BLaER1 (cell line): ENCODE data around the gene SCAPER.
A peak's percentile ranks its signal among the peaks of the same experiment; 100 is the strongest.
"Not testable (repeated sequence)": the region's sequence is repeated elsewhere in the genome, so short reads cannot be mapped to it uniquely, and the experiment has no call there.

Experiments used
- H3K27ac ChIP-seq: shearing (Covaris generic); formaldehyde crosslinking; 2 replicates; pipeline ENCODE4 v1.8.1; 2022
- H3K27me3 ChIP-seq: shearing (Covaris generic); formaldehyde crosslinking; 2 replicates; pipeline ENCODE4 v1.8.1; 2022
- H3K36me3 ChIP-seq: shearing (Covaris generic); formaldehyde crosslinking; 2 replicates; pipeline ENCODE4 v1.8.1; 2022
- H3K4me1 ChIP-seq: shearing (Covaris generic); formaldehyde crosslinking; 2 replicates; pipeline ENCODE4 v1.8.1; 2022
- H3K4me2 ChIP-seq: shearing (Covaris generic); formaldehyde crosslinking; 2 replicates; pipeline ENCODE4 v1.8.1; 2022
- H3K4me3 ChIP-seq: shearing (Covaris generic); formaldehyde crosslinking; 2 replicates; pipeline ENCODE4 v1.8.1; 2022
- H3K9ac ChIP-seq: shearing (Covaris generic); formaldehyde crosslinking; 2 replicates; pipeline ENCODE4 v1.8.1; 2022
- H3K9me3 ChIP-seq: shearing (Covaris generic); formaldehyde crosslinking; 2 replicates; pipeline ENCODE4 v1.8.1; 2022
- H4K20me1 ChIP-seq: shearing (Covaris generic); formaldehyde crosslinking; 2 replicates; pipeline ENCODE4 v1.8.1; 2022
- Cebpa-rat ChIP-seq: shearing (Covaris generic); IDR thresholded peaks from 2 replicates; pipeline ENCODE4 v1.8.1; 2022

SCAPER gene

GRCh38 chr15:76311100-76311953, 593.8 kb downstream of the SCAPER start, which contains the start of gene ETFA:
Gene ETFA (minus strand): TSS chr15:76311469. CDS start chr15:76311388, 81 bp downstream.
- peaks cover 13% of the 10 kb centered on the region; the same call in 1 of the 2 replicates for H3K36me3 ChIP-seq
- peak within 1 kb of the TSS; percentile 95 for H3K4me3 ChIP-seq
- H3K4me1 ChIP-seq: peaks cover 24% of the 10 kb centered on the region
- H3K4me2 ChIP-seq: peak within 1 kb of the TSS; percentile 83
- H3K9ac ChIP-seq: peak within 1 kb of the TSS; percentile 94
- H4K20me1 ChIP-seq: peaks cover 41% of the 10 kb centered on the region
- TF ChIP-seq Cebpa-rat: no peak
- peak within 1 kb of the TSS; percentile 94 for H3K27ac ChIP-seq
- no peaks in the 10 kb centered on the region for H3K27me3 ChIP-seq
- H3K9me3 ChIP-seq: no peaks in the 10 kb centered on the region

- H3K27me3 ChIP-seq: no peaks in the 10 kb centered on the region
- H3K4me2 ChIP-seq: peak overlapping the region; percentile 83
- peak overlapping the region; percentile 94 for H3K27ac ChIP-seq
- no peaks in the 10 kb centered on the region for H3K9me3 ChIP-seq
- TF ChIP-seq Cebpa-rat: no peak
- H3K36me3 ChIP-seq: peaks cover 13% of the 10 kb centered on the region; the same call in 1 of the 2 replicates
- peaks cover 48% of the 10 kb centered on the region for H4K20me1 ChIP-seq
- H3K4me1 ChIP-seq: peaks cover 24% of the 10 kb centered on the region
- peak overlapping the region; percentile 94 for H3K9ac ChIP-seq
- peak overlapping the region; percentile 95 for H3K4me3 ChIP-seq
Observed at GRCh38 chr15:76310475-76311099, 594.6 kb downstream of the SCAPER start.

- Histone ChIP-seq H3K4me1 (peaks cover 24% of the 10 kb centered on the region), H3K4me3 (peak overlapping the region; percentile 95), H3K9ac (peak overlapping the region; percentile 94), H3K9me3 (peaks cover 4% of the 10 kb centered on the region), H3K27ac (no peak overlapping the region), H3K36me3 (peaks cover 17% of the 10 kb centered on the region; the same call in 1 of the 2 replicates), H3K4me2 (peak overlapping the region; percentile 83), H4K20me1 (peaks cover 56% of the 10 kb centered on the region), H3K27me3 (no peaks in the 10 kb centered on the region)
- no peak for TF ChIP-seq Cebpa-rat
Observed at GRCh38 chr15:76309601-76310330, 595.4 kb downstream of the SCAPER start.

GRCh38 chr15:76303909-76304308, 601.2 kb downstream of the SCAPER start:
- Histone ChIP-seq H3K9ac (no peak overlapping the region), H3K36me3 (peaks cover 27% of the 10 kb centered on the region; the same call in 1 of the 2 replicates), H3K4me1 (no peaks in the 10 kb centered on the region), H3K4me3 (no peak overlapping the region), H3K27ac (no peak overlapping the region), H4K20me1 (peaks cover 100% of the 10 kb centered on the region), H3K4me2 (no peak overlapping the region), H3K27me3 (no peaks in the 10 kb centered on the region), H3K9me3 (peaks cover 14% of the 10 kb centered on the region)
- no peak for TF ChIP-seq Cebpa-rat

GRCh38 chr15:76299786-76300185, 605.4 kb downstream of the SCAPER start:
- TF ChIP-seq Cebpa-rat: no peak
- no peak overlapping the region for H3K4me2 ChIP-seq
- H3K4me1 ChIP-seq: no peaks in the 10 kb centered on the region
- no peak overlapping the region for H3K4me3 ChIP-seq
- no peaks in the 10 kb centered on the region for H3K27me3 ChIP-seq
- H4K20me1 ChIP-seq: peaks cover 100% of the 10 kb centered on the region
- H3K27ac ChIP-seq: no peak overlapping the region
- no peak overlapping the region for H3K9ac ChIP-seq
- H3K9me3 ChIP-seq: peaks cover 11% of the 10 kb centered on the region
- peaks cover 15% of the 10 kb centered on the region for H3K36me3 ChIP-seq

DNA sequence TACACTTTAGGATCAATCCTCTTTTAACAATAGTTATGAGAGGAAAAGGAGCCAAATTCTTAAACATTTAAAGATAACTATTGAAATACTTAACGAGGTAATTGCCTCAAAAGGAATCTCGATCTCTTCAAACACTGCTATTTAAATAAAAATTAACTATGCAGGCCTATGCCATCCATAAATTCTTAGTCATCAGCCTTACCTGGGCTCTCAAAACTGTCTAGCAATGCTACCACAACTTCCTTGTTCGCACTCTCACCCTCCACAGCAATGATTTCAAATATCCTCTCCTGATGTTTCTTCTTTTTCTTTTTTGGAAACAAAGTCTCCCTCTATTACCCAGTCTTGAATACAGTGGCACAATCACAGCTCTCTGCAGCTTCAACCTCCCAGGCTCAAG, 606.2 kb downstream of the SCAPER start:
- Histone ChIP-seq H3K36me3 (peaks cover 14% of the 10 kb centered on the region), H4K20me1 (peaks cover 100% of the 10 kb centered on the region), H3K27me3 (no peaks in the 10 kb centered on the region), H3K9ac (no peak overlapping the region), H3K9me3 (0 out of 2 replicates have a peak, but pooled peaks cover 3% of the 10 kb centered on the region), H3K27ac (no peak overlapping the region), H3K4me2 (no peak overlapping the region), H3K4me3 (no peak overlapping the region), H3K4me1 (no peaks in the 10 kb centered on the region)
- no peak for TF ChIP-seq Cebpa-rat

DNA sequence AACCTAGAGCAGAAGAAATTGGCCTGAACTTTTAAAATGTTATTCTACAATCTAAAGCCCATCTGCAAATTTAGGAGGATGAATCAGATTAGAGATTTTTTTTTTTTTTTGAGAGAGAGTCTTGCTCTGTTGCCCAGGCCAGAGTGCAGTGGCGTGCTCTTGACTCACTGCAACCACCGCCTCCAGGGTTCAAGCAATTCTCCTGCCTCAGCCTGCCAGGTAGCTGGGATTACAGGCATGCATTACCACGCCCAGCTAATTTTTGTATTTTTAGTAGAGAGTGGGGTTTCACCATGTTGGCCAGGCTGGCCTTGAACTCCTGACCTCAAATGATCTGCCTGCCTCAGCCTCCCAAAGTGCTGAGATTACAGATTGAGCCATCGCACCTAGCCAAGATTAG, 607.2 kb downstream of the SCAPER start:
- not testable (repeated sequence) for H3K27ac ChIP-seq, H3K9ac ChIP-seq
- peaks cover 100% of the 10 kb centered on the region for H4K20me1 ChIP-seq

More for the DNA sequence above, 607.2 kb downstream of the SCAPER start:
- H3K27me3 ChIP-seq, H3K4me2 ChIP-seq, H3K9me3 ChIP-seq, H3K4me3 ChIP-seq, H3K4me1 ChIP-seq: not testable (repeated sequence)
- peaks cover 11% of the 10 kb centered on the region for H3K36me3 ChIP-seq
